Measurements from ENCODE around the gene GSTT2B.
A peak's percentile ranks its signal among the peaks of the same experiment; 100 is the strongest.
"Not testable (repeated sequence)": the region's sequence is repeated elsewhere in the genome, so short reads cannot be mapped to it uniquely, and the experiment has no call there.

GSTT2B gene

GRCh38 chr22:23939017-23939357, 22.0 kb downstream of the GSTT2B start:
- DNase-seq, result no peak

GRCh38 chr22:23938328-23939016, 22.5 kb downstream of the GSTT2B start:
- DNase-seq, result no peak

DNA sequence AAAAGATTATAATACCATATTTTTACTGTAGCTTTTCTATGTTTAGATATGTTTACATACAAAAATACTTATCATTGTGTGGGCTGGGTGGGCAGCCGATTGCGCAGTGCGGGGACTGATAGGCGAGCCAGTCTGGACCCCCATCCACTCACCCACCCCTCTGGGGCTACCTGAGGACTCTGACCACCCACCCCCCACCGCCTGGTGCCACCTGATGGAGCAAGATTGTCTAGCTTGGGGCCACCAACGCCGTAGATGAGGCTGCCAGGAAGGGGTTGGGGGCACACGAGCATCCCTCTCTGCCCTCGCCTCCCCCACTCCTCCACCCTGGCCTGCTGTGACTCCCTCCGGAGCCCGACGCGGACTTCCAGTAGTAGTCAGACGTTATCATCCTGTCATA, 34.4 kb downstream of the GSTT2B start:
- DNase-seq, result no peak

GRCh38 chr22:23925020-23925606, 35.9 kb downstream of the GSTT2B start:
- no peak for DNase-seq

DNA sequence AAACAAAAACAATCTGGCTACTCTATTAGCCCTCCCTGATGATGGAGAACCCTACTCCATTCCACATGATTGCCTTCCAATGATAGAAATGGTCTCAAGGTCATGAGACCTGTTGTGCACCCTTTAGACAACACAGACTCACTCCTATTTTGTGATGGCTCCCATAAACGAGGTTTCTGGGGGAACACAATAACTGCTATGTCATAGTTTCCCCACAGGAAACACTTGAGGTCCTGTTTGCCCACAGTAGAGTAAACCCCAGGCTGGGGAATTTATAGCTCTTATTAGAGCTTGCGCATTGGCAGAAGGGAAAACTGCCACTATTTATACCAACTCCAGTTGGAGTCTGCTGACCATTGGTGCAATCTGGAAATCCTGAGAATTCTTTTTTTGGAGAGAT, 38.1 kb downstream of the GSTT2B start:
- no peak for DNase-seq

- DNase-seq, result not testable (repeated sequence)
Measured at GRCh38 chr22:23921586-23922201, 39.3 kb downstream of the GSTT2B start.

GRCh38 chr22:23920267-23920611, 40.8 kb downstream of the GSTT2B start:
- not testable (repeated sequence) for DNase-seq

GRCh38 chr22:23915290-23915689, 45.7 kb downstream of the GSTT2B start:
- DNase-seq, result no peak

- peak; percentile 80 for DNase-seq
Measured at GRCh38 chr22:23913661-23914353, 47.2 kb downstream of the GSTT2B start.

- DNase-seq, result no peak
Measured at GRCh38 chr22:23913306-23913660, 47.7 kb downstream of the GSTT2B start.

DNA sequence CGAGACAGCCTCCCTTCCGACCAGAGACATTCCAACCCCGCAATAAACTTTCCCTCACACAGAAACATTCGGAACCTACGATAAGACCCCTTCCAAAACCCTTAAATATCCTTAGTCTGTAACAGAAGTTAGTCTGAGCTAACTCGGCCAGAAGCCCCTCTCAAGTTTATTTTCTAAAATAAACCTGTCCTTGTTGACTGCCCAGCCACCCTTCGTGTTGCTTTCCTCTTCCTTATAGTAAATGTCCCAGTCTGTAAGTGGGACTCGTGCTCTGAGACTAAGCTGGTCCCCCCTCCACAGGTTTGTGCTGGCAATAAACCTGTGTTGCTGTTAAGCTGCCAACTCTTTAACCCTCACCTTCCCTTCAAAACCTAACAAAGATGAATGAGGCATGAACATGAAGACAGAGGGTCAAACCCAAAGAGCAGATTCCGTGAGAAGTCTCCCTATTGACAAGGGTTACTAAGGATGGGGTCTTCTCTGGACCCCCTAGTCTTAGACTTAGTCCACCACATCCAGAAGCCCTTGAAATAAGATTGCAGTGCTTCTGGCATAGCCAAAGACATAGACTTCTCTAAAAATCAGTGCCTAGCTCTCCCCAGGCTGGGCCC, 48.6 kb downstream of the GSTT2B start:
- no peak for DNase-seq

DNA sequence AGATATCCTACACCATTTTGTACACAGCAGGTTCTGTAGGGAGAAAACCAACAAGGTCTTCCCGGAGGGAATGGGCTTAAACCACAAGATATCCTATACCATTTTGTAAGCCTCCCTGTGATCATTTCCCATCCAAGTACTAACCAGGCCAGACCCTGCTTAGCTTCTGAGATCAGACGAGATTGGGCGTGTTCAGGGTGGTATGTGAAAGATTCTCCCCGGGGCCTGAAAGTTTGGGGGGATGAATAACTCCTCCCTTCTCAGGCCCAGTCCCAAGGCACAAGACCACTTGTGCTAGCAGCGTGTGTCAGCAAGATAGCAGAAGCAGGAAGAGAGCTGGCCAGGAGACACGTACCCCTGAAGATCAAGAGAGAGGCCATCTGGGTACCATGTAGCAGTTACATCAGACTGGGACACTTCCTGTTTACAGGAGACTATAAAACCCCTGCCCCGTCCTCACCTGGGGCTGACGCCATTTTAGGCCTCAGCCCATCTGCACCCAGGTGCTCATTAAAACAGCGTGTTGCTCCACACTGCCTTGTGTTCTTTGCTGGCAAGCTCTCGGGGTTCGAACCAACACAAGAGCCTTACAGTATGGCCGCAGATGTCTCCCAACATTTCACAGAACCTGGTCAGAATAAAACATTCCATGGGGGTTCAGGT, 49.5 kb downstream of the GSTT2B start:
- no peak for DNase-seq

DNA sequence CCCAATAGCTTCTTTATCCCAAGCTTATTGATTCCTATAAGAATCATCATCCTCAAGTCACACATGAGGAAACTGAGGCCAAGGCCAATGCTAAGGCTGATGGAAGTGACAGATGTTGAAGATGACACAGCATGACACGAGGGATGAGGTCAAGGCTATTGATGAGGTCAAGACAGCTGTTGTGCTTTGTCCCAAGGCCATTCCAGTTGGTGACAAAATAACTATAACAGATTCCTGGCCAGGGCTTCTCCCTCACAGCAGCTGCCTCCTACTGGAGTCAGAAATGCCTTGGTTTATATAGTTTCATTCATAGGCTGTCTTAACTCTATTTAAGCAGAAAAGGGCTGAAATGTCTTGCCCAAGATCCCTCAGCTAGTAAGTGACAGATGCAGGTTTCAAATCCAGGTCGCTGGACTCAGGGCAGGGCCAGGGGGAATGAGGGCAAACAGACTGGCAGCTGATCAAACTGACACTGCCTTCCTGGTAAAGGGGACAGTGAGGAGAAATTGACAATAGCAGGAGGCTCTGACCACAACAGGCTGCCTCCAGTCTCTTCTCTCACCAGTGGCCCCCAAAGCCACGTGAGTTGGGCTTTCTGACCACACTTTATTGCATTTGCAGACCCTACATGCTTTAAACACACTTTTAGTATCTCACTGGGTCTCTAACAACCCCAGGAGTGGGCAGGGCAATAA, 50.4 kb downstream of the GSTT2B start:
- no peak for DNase-seq

GRCh38 chr22:23909296-23909898, 51.6 kb downstream of the GSTT2B start:
- DNase-seq, result no peak

DNA sequence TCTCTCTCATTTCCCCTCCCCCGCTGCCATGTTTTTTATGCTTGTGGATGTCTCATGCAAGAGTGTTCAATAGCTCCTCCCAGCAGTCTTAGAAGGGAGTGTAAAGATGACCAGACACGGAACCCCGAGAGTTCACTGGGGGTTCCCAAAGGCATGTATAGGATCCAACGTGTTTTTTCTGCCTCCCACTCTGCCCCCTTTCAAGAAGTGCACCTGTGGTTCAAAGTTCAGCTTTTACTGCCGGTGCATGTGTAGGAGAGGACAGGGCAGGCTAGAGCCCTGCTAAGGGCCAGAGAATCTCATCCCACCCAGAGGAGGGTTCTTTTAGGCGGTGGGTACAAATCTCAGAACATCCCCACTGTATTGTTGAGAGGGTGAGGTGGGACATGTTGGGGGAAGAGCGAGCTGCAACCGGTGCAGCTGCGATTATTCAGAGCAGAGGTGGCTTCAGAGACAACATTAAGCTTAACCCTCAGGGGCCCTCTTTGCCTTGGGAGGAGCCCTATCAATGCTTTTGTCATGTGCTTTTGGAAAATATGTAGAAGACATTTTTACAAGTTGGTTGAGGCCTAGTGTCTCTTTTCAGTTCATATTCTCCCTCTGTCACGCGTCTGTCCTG, 52.3 kb downstream of the GSTT2B start:
- no peak for DNase-seq

DNA sequence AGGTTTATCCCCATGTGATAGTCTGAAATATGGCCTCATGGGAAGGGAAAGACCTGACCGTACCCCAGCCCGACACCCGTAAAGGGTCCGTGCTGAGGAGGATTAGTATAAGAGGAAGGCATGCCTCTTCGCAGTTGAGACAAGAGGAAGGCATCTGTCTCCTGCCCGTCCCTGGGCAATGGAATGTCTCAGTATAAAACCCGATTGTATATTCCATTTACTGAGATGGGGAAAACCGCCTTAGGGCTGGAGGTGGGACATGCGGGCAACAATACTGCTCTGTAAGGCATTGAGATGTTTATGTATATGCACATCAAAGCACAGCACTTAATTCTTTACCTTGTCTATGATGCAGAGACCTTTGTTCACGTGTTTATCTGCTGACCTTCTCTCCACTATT, 53.6 kb downstream of the GSTT2B start:
- not testable (repeated sequence) for DNase-seq
